GM21526 (cell line): ENCODE measurements around the gene CERK.

Experiments used
- ATAC-seq: cut with Tn5 transposase; IDR thresholded peaks from one replicate; pipeline ENCODE4 v1.9.1; 2021; ENCODE audit warnings: moderate library complexity; ENCODE audit not compliant: unreplicated experiment, low FRiP score

Gene CERK

GRCh38 chr22:46749682-46750529 lies 11.9 kb upstream of the CERK start:
- no peak for ATAC-seq

GRCh38 chr22:46748908-46749675 lies 11.0 kb upstream of the CERK start:
- no peak for ATAC-seq

GRCh38 chr22:46748206-46748907 lies 10.3 kb upstream of the CERK start:
- ATAC-seq = no peak

GRCh38 chr22:46747646-46748045 lies 9.6 kb upstream of the CERK start:
- ATAC-seq = no peak

- ATAC-seq = no peak
These were observed 8.6 kb upstream of the CERK start for GRCh38 chr22:46746620-46747019.

- ATAC-seq = no peak
These were observed 8.1 kb upstream of the CERK start for GRCh38 chr22:46746192-46746591.

GRCh38 chr22:46744581-46744980 lies 6.5 kb upstream of the CERK start:
- ATAC-seq = no peak

- ATAC-seq = no peak
These were observed 4.6 kb upstream of the CERK start for GRCh38 chr22:46742576-46743221.

GRCh38 chr22:46741974-46742519 lies 4.0 kb upstream of the CERK start:
- no peak for ATAC-seq

- no peak for ATAC-seq
These were observed 3.1 kb upstream of the CERK start for GRCh38 chr22:46740910-46741780.

- ATAC-seq = no peak
These were observed 1.2 kb upstream of the CERK start for GRCh38 chr22:46739094-46739870.

- no peak for ATAC-seq
These were observed 618 bp upstream of the CERK start for GRCh38 chr22:46738647-46739093.

- ATAC-seq = no peak
These were observed 712 bp downstream of the CERK start for GRCh38 chr22:46737105-46737975.

GRCh38 chr22:46736705-46737104 lies 1.3 kb downstream of the CERK start:
- ATAC-seq = no peak

GRCh38 chr22:46735747-46736608 lies 2.1 kb downstream of the CERK start:
- ATAC-seq = no peak

GRCh38 chr22:46734830-46735453 lies 3.1 kb downstream of the CERK start:
- no peak for ATAC-seq
